Stimulated activated CD8-positive, alpha-beta memory T cell treated with anti-CD3 and anti-CD28 coated beads, Interleukin-4, amount 100 ng/mL, for 24 hours (primary cell): ENCODE measurements around the gene FBXW8.
A peak's percentile ranks its signal among the peaks of the same experiment; 100 is the strongest.

Experiments used
- DNase-seq: peaks from one replicate; pipeline ENCODE4 v3.0.0-alpha.2; 2020; ENCODE audit warnings: low read depth

FBXW8 gene

GRCh38 chr12:116910645-116911451 lies at the start of gene FBXW8:
Gene FBXW8 (plus strand): TSS chr12:116910950. CDS start chr12:116911038, 88 bp downstream.
- peak; percentile 63 for DNase-seq

GRCh38 chr12:116861320-116861719 lies 49.4 kb upstream of the FBXW8 start:
- no peak for DNase-seq

- DNase-seq, result no peak
Observed at GRCh38 chr12:116862167-116862566, 48.6 kb upstream of the FBXW8 start.

GRCh38 chr12:116863275-116863767 lies 47.4 kb upstream of the FBXW8 start:
- no peak for DNase-seq

GRCh38 chr12:116864371-116865160 lies 46.2 kb upstream of the FBXW8 start:
- no peak for DNase-seq

- DNase-seq, result no peak
Observed at GRCh38 chr12:116867523-116867922, 43.2 kb upstream of the FBXW8 start.

GRCh38 chr12:116870306-116870705 lies 40.4 kb upstream of the FBXW8 start:
- no peak for DNase-seq

GRCh38 chr12:116874324-116874995 lies 36.3 kb upstream of the FBXW8 start:
- DNase-seq, result no peak

GRCh38 chr12:116876151-116876869 lies 34.4 kb upstream of the FBXW8 start:
- no peak for DNase-seq

- no peak for DNase-seq
Observed at GRCh38 chr12:116878567-116879508, 31.9 kb upstream of the FBXW8 start.

GRCh38 chr12:116879509-116880212 lies 31.1 kb upstream of the FBXW8 start:
- DNase-seq, result no peak

- no peak for DNase-seq
Observed at GRCh38 chr12:116880213-116880816, 30.4 kb upstream of the FBXW8 start.

GRCh38 chr12:116880817-116881324 lies 29.9 kb upstream of the FBXW8 start:
- peak; percentile 15 for DNase-seq

- DNase-seq, result no peak
Observed at GRCh38 chr12:116881325-116881876, 29.3 kb upstream of the FBXW8 start, which contains the start of gene HRK. Gene HRK (minus strand): TSS chr12:116881441. CDS start chr12:116881307, 134 bp downstream.

GRCh38 chr12:116881877-116882507 lies 28.8 kb upstream of the FBXW8 start:
- DNase-seq, result no peak

- DNase-seq, result no peak
Observed at GRCh38 chr12:116882742-116883141, 28.0 kb upstream of the FBXW8 start.

GRCh38 chr12:116884871-116885270 lies 25.9 kb upstream of the FBXW8 start:
- DNase-seq, result no peak

GRCh38 chr12:116885491-116885890 lies 25.3 kb upstream of the FBXW8 start:
- no peak for DNase-seq
